B cell (primary cell): ENCODE results near the gene SHMT2. TPM values are rescaled to one million over a fixed set of nuclear protein-coding genes. Genes with fewer than 3 reads are reported as not detected.
A peak's percentile ranks its signal among the peaks of the same experiment; 100 is the strongest.

ENCODE experiments used
- ATAC-seq: fragments of 200-7000 bp; cut with Tn5 transposase; one replicate; pipeline ENCODE4 v1.10.0; 2021; ENCODE audit warnings: low read depth, mild to moderate bottlenecking, moderate number of reproducible peaks, moderate library complexity
- CTCF ChIA-PET: fragments of 350-600 bp; sonication (Branson Sonifier 250); formaldehyde crosslinking; loops from one replicate; lab custom pipeline; 2021; ENCODE audit warnings: antibody characterized with exemption, inconsistent platforms; lab: Charles Lee
- POLR2A ChIA-PET: fragments of 350-600 bp; sonication (Branson Sonifier 250); formaldehyde crosslinking; loops from one replicate; lab custom pipeline; 2021; ENCODE audit warnings: antibody characterized with exemption; lab: Charles Lee
- DNase-seq: peaks from one replicate; pipeline ENCODE4 v3.0.0; 2013
- H2AFZ ChIP-seq: 2 replicates; pipeline ENCODE4 v1.6.1; 2012; ENCODE audit warnings: mild to moderate bottlenecking, low read depth, low read length; ENCODE audit not compliant: insufficient read depth, poor library complexity, severe bottlenecking
- H3K27ac ChIP-seq, 2 donors: 1 replicate in 1 of 2; 2 replicates in 1 of 2; pipeline ENCODE4 v1.5.1; 2012 to 2013; ENCODE audit warnings: low read length in 2 of 2, mild to moderate bottlenecking in 2 of 2, moderate library complexity in 1 of 2
- H3K27me3 ChIP-seq, 4 experiments: fragments of 200-600 bp in 1 of 4; sonication (generic) in 1 of 4; replicated peaks in 1 of 4; 1 replicate in 2 of 4; 2 replicates in 2 of 4; pipeline versions ENCODE4 v1.6.1 to v1.7.0; 2013 to 2016; ENCODE audit warnings: low read length in 3 of 4, mild to moderate bottlenecking in 2 of 4, mixed read lengths in 1 of 4, moderate library complexity in 1 of 4; ENCODE audit not compliant: insufficient read depth in 4 of 4, control insufficient read depth in 3 of 4; ENCODE audit errors: control extremely low read depth in 1 of 4
- H3K36me3 ChIP-seq, 2 experiments: replicated peaks in 1 of 2; 1 replicate in 1 of 2; 2 replicates in 1 of 2; pipeline versions ENCODE4 v1.6.1 to v1.7.1; 2013; ENCODE audit warnings: low read length in 1 of 2; ENCODE audit not compliant: insufficient read depth in 2 of 2, control insufficient read depth in 1 of 2; ENCODE audit errors: control extremely low read depth in 1 of 2, extremely low read depth in 1 of 2
- H3K4me1 ChIP-seq, 2 donors: fragments of 200-600 bp in 1 of 2; sonication (generic) in 1 of 2; 1 replicate in 1 of 2; 2 replicates in 1 of 2; pipeline versions ENCODE4 v1.5.1 to v1.6.1; 2013 to 2017; ENCODE audit warnings: low read length in 2 of 2; ENCODE audit not compliant: control insufficient read depth in 2 of 2, insufficient read depth in 2 of 2
- H3K4me2 ChIP-seq: replicated peaks from 2 replicates; pipeline ENCODE3; 2012; ENCODE audit warnings: mild to moderate bottlenecking, low read depth, low read length; ENCODE audit not compliant: poor library complexity, severe bottlenecking
- H3K4me3 ChIP-seq, 5 experiments: fragments of 200-600 bp in 1 of 5; sonication (generic) in 1 of 5; 1 replicate in 3 of 5; 2 replicates in 2 of 5; pipeline versions ENCODE4 v1.5.1 to v1.7.0; 2011 to 2016; ENCODE audit warnings: low read length in 4 of 5, mild to moderate bottlenecking in 4 of 5, low read depth in 2 of 5, control low read depth in 1 of 5, moderate library complexity in 1 of 5; ENCODE audit not compliant: insufficient read depth in 1 of 5; ENCODE audit errors: control extremely low read depth in 1 of 5, extremely low read depth in 1 of 5
- H3K79me2 ChIP-seq: fragments of 200-600 bp; sonication (generic); one replicate; pipeline ENCODE4 v1.6.0; 2016; ENCODE audit warnings: low read length; ENCODE audit not compliant: control insufficient read depth, insufficient read depth
- H3K9ac ChIP-seq: fragments of 200-600 bp; sonication (generic); 2 replicates; pipeline ENCODE4 v1.6.1; 2017; ENCODE audit warnings: mild to moderate bottlenecking, low read length, moderate library complexity
- H3K9me3 ChIP-seq, 3 donors: one replicate each; pipeline versions ENCODE4 v1.6.1 to v1.7.1; 2013; ENCODE audit warnings: low read length in 2 of 3; ENCODE audit not compliant: control insufficient read depth in 2 of 3, insufficient read depth in 1 of 3; ENCODE audit errors: control extremely low read depth in 1 of 3
- H4K20me1 ChIP-seq: 2 replicates; pipeline ENCODE4 v1.6.0; 2012; ENCODE audit warnings: mild to moderate bottlenecking, low read length; ENCODE audit not compliant: insufficient read depth, control insufficient read depth, poor library complexity, severe bottlenecking
- H3K27ac Mint-ChIP-seq: one replicate; pipeline ENCODE4 v1.8.0; 2021; ENCODE audit warnings: mixed read lengths
- H3K27me3 Mint-ChIP-seq: one replicate; pipeline ENCODE4 v1.8.0; 2021; ENCODE audit warnings: mixed read lengths
- H3K4me1 Mint-ChIP-seq: one replicate; pipeline ENCODE4 v1.8.0; 2021; ENCODE audit warnings: mixed read lengths
- H3K4me3 Mint-ChIP-seq: one replicate; pipeline ENCODE4 v1.8.0; 2021; ENCODE audit warnings: mixed read lengths
- H3K9me3 Mint-ChIP-seq: one replicate; pipeline ENCODE4 v1.8.0; 2022; ENCODE audit warnings: mixed read lengths; ENCODE audit not compliant: insufficient read depth
- EZH2 ChIP-seq: IDR thresholded peaks from 2 replicates; pipeline ENCODE4 v1.6.1; 2012; ENCODE audit warnings: borderline replicate concordance, low read depth, mild to moderate bottlenecking, moderate library complexity, low read length; ENCODE audit not compliant: insufficient read depth, poor library complexity, severe bottlenecking
- WGBS: methylation state at CpG from one replicate; pipeline ENCODE4 v1.1.5; 2013; ENCODE audit warnings: missing lambda C conversion rate; ENCODE audit not compliant: insufficient coverage; 5-methylcytosine and 5-hydroxymethylcytosine counted together
- intact Hi-C: fragments of 100-400 bp; cut with micrococcal nuclease; formaldehyde crosslinking; loops from one replicate; pipeline ENCODE4 v1.10.0; 2022
- polyA plus RNA-seq: library from polyadenylated mRNA; depleted of rRNA; stranded (reverse); fragments of >200 nt; gene quantifications from 2 replicates; pipeline ENCODE4 v1.2.3, GENCODE V29; 2012
- total RNA-seq, 2 donors: library from RNA; stranded (reverse); fragments of 120-200 nt in 1 of 2; gene quantifications; 1 replicate in 1 of 2; 2 replicates in 1 of 2; pipeline versions ENCODE4 v1.2.3 to v1.2.4, GENCODE V29; 2013 to 2022
- TF ChIP-seq, protein P1 (sequence below): fragments of 200-600 bp; IDR thresholded peaks from one replicate; pipeline ENCODE4 v1.8.0; 2022; ENCODE audit warnings: antibody characterized with exemption, mild to moderate bottlenecking

Gene SHMT2
- total and polyA plus RNA-seq, 2 donors (not counting 1 experiment from before 2014, with no cell fraction given): 166 to 236 TPM

DNA sequence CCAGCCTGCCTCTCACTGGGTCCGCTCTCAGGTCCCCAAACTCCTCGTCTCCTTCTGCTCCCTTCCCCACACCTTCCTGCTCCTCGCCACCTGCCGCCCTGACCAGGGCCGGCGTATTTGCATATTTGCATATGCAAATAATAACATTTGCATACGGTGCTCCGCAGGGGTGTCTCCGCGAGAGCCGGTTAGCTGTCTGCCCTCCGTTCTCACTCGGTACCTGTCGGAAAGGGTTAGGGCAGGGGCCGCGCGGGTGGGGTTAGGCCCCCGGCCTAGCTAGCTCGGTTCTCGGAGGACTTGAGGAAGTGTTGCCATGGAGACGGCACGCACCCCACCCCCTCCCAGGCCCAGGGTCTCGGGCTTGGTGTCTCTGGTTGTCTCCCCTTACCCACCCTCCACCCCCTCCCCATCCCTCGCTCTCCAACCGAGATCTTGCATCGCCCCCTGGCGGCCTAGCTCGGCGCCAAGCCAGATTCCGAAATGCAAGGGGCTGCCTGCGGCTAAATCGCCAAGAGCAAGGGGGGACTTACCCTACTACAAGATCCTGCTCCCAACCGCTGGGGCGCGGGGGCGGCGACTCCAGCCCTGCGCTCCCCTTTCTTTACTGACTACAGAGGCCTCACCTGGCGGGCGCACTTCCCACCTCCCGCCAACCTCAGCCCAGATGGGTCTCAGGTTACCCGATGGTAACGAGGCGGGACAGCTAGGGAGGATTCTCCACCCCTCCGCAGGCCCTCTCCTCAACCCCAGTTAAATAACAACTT is 13.4 kb downstream of the SHMT2 start:
- Histone ChIP-seq H3K36me3 (no peaks in the 10 kb centered on the region), H3K4me1 (peaks cover 55 to 63% of the 10 kb centered on the region in 2 donors), H4K20me1 (peaks cover 8% of the 10 kb centered on the region), H3K4me2 (peak overlapping the region; percentile 95), H3K9me3 (peaks cover 0 to 18% (median 0%) of the 10 kb centered on the region in 3 donors), H2AFZ (no peak overlapping the region), H3K27ac (peak overlapping the region in 1 of 2 donors; percentile 13), H3K4me3 (peak overlapping the region in 4 of 5 experiments; percentile 35 to 58 (median 47)), H3K9ac (peak overlapping the region; percentile 55), H3K27me3 (peaks cover 0 to 57% (median 24%) of the 10 kb centered on the region in 4 experiments), H3K79me2 (peaks cover 3% of the 10 kb centered on the region)
- Mint-ChIP-seq H3K4me1 (peaks cover 57% of the 10 kb centered on the region), H3K27ac (peak overlapping the region; percentile 85), H3K4me3 (peak overlapping the region; percentile 89), H3K9me3 (no peaks in the 10 kb centered on the region), H3K27me3 (peaks cover 5% of the 10 kb centered on the region)
- WGBS: 1% methylated on average over 39 of the region's 45 CpGs
- POLR2A ChIA-PET: interaction anchor here (0.6 to 11.2 kb wide), 8 partner anchors 9 to 216 kb away, joined by 4 to 110 read pairs (median 8); partner anchors contain the start of genes NXPH4 and SHMT2
- TF ChIP-seq, protein P1, sequence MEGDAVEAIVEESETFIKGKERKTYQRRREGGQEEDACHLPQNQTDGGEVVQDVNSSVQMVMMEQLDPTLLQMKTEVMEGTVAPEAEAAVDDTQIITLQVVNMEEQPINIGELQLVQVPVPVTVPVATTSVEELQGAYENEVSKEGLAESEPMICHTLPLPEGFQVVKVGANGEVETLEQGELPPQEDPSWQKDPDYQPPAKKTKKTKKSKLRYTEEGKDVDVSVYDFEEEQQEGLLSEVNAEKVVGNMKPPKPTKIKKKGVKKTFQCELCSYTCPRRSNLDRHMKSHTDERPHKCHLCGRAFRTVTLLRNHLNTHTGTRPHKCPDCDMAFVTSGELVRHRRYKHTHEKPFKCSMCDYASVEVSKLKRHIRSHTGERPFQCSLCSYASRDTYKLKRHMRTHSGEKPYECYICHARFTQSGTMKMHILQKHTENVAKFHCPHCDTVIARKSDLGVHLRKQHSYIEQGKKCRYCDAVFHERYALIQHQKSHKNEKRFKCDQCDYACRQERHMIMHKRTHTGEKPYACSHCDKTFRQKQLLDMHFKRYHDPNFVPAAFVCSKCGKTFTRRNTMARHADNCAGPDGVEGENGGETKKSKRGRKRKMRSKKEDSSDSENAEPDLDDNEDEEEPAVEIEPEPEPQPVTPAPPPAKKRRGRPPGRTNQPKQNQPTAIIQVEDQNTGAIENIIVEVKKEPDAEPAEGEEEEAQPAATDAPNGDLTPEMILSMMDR: peak; percentile 65
- TF ChIP-seq EZH2: no peak
- CTCF ChIA-PET: interaction anchor here (0.6 to 31.1 kb wide), 32 partner anchors 10 to 597 kb away, joined by 3 to 838 read pairs (median 4); partner anchors contain the start of genes ATP5F1B, GLI1, LRP1 and NEMP1
- DNase-seq (peak; percentile 87), ATAC-seq (peak; percentile 40)
- intact Hi-C loops: loop anchor here (1.0 to 5.0 kb wide), 4 partner anchors 30 to 176 kb away; partner anchors contain the start of gene STAT6
